HG02798 (cell line): ENCODE results near the gene TFR2.

ENCODE experiments used
- ATAC-seq: cut with Tn5 transposase; IDR thresholded peaks from one replicate; pipeline ENCODE4 v1.9.1; 2021; ENCODE audit warnings: mild to moderate bottlenecking; ENCODE audit not compliant: unreplicated experiment, poor library complexity

TFR2 gene

DNA sequence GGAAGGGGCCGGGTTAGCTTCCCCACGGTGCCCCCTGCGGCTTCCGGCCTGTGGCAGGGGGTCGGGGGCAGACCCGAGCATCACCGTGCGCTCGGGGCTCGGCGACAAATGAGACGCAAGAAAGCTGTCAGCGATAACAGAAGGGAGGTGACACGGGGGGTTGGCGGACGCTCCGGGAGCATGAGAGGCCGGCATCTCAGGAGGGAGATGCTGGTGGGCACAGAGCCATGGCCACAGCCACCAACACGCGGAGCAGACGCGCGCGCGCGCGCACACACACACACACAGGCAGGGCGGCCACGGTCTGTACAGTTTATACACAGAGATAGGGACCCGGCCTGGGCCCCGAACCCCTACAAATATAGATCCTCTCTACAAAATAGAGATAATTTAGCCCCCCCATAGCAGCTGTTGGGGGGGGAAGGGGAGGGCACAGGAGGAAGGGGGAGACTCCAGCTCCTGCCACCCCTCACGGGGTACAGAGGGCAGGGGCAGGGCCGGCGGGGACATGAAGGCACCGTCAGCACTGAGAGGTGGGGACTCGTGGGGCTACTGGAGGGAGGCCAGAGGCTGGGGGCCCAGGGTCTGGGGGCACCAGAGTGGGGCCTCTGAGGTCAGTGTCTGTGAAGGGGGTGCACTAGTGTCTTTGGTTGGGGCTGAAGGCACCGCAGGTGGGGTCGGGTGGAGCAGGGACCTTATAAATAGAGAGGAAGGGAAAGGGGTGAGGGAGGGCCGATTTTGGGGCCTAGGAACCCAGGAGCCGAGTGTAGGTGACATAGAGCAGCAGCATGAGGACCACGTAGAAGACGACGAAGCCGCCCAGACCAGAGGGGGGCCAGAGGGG, 66.8 kb downstream of the TFR2 start:
- ATAC-seq: no peak

DNA sequence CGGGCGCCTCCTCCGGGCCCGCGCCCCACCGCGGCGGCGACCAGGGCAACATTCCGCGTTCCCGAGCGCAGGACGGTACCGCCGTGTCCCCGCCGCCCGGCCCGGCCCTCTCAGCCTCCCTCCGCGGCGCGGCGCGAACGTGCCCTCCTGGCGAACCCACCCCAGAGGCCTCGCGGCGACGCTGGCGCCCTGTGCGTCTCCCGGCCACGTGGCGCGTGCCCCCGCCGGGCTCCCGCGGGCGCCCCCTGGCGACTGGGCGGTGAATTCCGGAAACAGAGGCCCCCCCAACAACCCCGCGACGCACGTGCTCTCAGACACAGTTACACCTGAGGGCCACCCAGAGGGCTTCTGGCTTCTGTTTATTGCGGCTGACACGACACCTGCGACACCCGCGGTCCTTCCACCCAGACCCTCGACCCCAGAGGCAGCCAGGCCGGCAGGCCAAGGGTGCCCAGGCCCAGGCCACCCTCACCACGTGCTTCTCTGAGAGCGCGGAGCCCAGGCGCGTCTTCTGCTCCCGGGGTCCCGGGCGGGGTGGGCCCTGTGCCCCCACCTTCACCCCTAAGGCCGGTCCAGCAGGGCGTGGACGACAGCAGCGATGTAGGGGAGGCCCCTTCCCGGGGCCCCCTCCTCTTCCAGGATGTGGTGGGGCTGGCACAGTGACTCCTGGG, 67.5 kb downstream of the TFR2 start, which contains the start of gene SAP25:
Gene SAP25 (minus strand): TSS at position 210 of the 671 bp plus-strand sequence. CDS start 158 bp downstream, at position 52.
- ATAC-seq: no peak

DNA sequence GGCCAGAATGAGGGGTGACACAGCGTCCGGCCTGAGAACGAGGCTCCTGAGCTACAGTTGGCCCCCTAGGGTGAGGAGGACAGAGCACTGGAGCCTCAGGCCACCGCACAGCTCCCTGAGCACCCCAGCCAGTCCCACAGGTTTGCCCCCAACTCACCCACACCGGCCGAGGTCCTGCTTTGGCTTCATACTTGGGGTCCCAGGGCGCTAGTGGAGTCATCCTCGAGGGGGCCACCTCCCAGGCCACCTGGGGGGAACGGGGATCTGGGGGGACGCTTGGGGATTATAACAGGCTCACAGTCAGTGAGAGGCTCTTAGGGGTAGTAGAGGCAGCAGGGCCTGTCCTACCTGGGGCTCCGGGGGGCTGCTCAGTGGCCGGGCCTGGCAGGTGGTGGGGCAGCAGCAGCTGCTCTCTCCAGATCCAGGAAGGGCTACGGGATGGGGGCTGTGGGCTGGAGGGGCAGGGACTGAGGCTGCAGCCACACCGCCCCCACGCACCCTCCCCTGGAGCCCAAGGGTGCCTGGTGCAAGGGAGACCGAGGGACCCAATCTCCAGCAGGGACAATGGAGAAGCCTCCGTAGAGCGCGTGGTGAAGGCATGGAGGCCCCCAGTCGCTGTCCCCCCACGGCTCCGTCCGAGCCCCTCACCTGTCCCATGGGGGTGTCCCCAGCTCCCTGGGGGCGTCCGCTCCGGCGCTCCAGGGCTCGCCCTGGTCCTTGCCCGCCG, 68.2 kb downstream of the TFR2 start:
- no peak for ATAC-seq

DNA sequence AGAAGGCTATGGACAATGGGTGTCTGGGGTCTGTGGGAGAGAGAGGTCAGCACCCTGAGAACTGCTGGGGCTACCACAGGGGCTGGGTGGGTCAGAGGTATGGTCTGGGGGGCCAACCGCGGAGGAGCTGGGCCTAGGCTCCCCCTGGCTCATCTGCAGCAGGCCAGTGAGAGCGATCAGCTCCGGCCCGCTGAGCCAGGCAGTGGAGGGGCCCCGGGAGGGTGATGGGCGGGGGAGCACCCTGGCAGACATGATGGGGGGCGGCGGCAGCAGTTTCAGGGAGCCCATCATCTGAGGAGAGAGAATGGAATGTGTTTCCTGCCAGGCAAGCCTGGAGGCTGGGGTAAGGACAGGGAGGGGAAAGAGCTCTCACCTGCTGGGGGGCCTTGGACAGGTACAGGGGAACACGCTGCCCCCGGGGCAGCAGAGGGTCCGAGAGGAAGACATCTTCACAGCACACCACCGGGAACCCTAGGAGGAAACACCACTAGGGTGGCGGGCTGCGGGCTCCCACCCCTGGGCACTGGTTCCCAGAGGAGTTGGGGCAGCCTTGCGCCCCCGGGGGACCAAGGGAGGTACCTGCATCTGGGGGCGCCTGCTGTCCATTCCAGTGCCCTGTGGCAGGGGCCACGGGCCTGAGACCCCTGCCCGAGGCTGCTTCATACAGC, 68.9 kb downstream of the TFR2 start:
- no peak for ATAC-seq

DNA sequence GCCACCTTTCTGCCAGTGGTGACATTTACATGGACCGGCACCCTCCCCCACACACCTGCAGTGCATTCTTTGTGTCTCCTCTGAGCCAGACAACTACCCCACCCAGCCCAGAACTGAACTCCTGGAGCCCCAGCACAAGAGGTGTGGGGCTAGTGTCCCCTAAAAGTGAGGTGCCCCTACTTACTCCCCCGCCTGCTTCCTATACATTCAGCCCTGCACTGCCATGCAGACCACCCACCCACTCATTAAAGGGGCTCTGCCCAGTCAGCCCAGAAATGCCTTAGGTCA, 69.6 kb downstream of the TFR2 start:
- ATAC-seq: no peak

DNA sequence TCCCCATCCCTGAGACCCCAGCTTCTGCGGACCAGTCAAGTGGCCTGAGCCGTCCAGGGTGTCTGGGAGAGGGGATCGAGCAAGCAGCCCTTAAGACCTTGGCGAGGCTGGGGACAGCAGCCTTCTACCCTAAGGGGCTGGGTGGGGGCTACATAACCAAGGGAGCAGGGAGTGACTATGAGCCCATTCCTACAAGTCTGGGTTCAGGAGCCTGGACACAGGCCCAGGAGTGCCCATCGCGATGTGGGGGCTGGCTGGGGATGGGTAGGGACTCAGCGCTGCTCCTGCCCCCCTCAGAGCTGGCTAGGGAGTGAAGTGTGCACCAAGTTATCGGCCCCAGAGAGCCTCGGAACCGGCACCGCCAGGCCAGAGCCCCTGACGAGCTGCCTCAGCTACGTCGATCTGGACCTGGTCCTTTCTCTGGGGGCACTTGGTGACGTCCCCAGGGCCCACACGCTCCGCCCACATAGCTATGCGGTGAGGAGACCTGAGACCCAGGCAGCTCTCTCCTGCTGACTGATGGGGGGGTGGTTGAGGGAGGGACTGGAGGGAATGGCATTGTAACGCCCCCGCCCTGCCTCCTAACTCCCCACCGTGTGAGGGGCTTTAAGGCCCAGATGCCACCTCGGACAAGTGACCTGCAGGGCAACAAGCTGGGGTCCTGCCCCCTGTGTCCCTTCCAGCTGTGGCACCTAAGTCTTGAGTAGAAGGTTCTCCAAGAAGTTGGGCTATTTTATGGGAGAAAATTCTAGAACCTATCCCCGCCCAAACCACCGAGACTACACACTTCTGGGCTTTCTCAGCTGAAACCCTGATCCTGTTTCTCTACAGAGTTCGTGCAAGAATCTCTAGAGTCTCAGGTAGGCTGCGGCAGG, 70.2 kb downstream of the TFR2 start:
- ATAC-seq: no peak
